ENCODE data around the gene DIS3L2.
A peak's percentile ranks its signal among the peaks of the same experiment; 100 is the strongest.

DIS3L2 gene

GRCh38 chr2:232203936-232204335 lies 242.4 kb downstream of the DIS3L2 start:
- Histone ChIP-seq H3K14ac (ENCODE audit: low read length) (no peak overlapping the region), H2AK5ac (ENCODE audit: low read depth, low read length) (no peak overlapping the region), H3K4ac (ENCODE audit: low read length) (no peak overlapping the region), H3K79me1 (ENCODE audit: low read depth, low read length) (no peaks in the 10 kb centered on the region), H2BK12ac (ENCODE audit: low read length) (no peak overlapping the region), H4K91ac (ENCODE audit: low read depth, low read length, poor library complexity) (no peak overlapping the region), H3K4me1 (ENCODE audit: control insufficient read depth in 2 of 2, insufficient read depth in 1 of 2, low read depth in 1 of 2, low read length in 2 of 2) (peaks cover 3 to 7% of the 10 kb centered on the region in 2 donors), H2BK15ac (ENCODE audit: low read length) (no peak overlapping the region), H2BK5ac (ENCODE audit: low read length) (no peak overlapping the region), H3K23ac (ENCODE audit: low read depth, low read length, poor library complexity) (no peak overlapping the region), H3K4me2 (ENCODE audit: insufficient read depth, low read length, poor library complexity, severe bottlenecking) (no peak overlapping the region), H3K27ac (replicated peaks; ENCODE audit: low read length) (no peak overlapping the region), H2BK120ac (ENCODE audit: low read depth, low read length) (no peak overlapping the region), H3K27me3 (ENCODE audit: control insufficient read depth in 3 of 3, insufficient read depth in 3 of 3, low read depth in 1 of 3, low read length in 3 of 3) (no peaks in the 10 kb centered on the region), H3K9ac (ENCODE audit: low read depth, low read length, poor library complexity) (no peak overlapping the region), H2AFZ (ENCODE audit: low read length) (no peak overlapping the region), H3K36me3 (replicated peaks in 1 of 2; ENCODE audit: control insufficient read depth in 2 of 2, insufficient read depth in 2 of 2, low read length in 2 of 2) (peaks cover 0 to 3% of the 10 kb centered on the region in 2 donors), H3K18ac (ENCODE audit: low read length) (no peak overlapping the region), H3K9me3 (replicated peaks in 1 of 2; ENCODE audit: control insufficient read depth in 2 of 2, insufficient read depth in 1 of 2, low read depth in 1 of 2, low read length in 2 of 2) (no peaks in the 10 kb centered on the region), H4K8ac (ENCODE audit: low read depth, low read length) (no peak overlapping the region), H3K4me3 (ENCODE audit: low read length in 2 of 2) (no peak overlapping the region)
- no CpG with 5 or more reads among the region's 5 CpGs for WGBS, 2 donors (ENCODE audit: extremely low coverage in 2 of 2, insufficient read length in 2 of 2, insufficient replicate concordance in 1 of 2)
- no peak for DNase-seq (ENCODE audit: low spot score)

GRCh38 chr2:232204457-232204931 lies 243.0 kb downstream of the DIS3L2 start:
- Histone ChIP-seq H4K8ac (ENCODE audit: low read depth, low read length) (no peak overlapping the region), H4K91ac (ENCODE audit: low read depth, low read length, poor library complexity) (no peak overlapping the region)

GRCh38 chr2:232207174-232207573 lies 245.7 kb downstream of the DIS3L2 start:
- no peak overlapping the region for H3K27ac ChIP-seq (replicated peaks; ENCODE audit: low read length)
- no peak overlapping the region for H2AFZ ChIP-seq (ENCODE audit: low read length)
- no peak overlapping the region for H2BK120ac ChIP-seq (ENCODE audit: low read depth, low read length)
- no peaks in the 10 kb centered on the region for H3K79me1 ChIP-seq (ENCODE audit: low read depth, low read length)
- H3K4me1 ChIP-seq (ENCODE audit: control insufficient read depth in 2 of 2, insufficient read depth in 1 of 2, low read depth in 1 of 2, low read length in 2 of 2) = peaks cover 3 to 7% of the 10 kb centered on the region in 2 donors
- no peak overlapping the region for H3K14ac ChIP-seq (ENCODE audit: low read length)
- H3K27me3 ChIP-seq (ENCODE audit: control insufficient read depth in 3 of 3, insufficient read depth in 3 of 3, low read depth in 1 of 3, low read length in 3 of 3) = no peaks in the 10 kb centered on the region
- no peak overlapping the region for H3K9ac ChIP-seq (ENCODE audit: low read depth, low read length, poor library complexity)
- peaks cover 9 to 10% of the 10 kb centered on the region in 2 donors for H3K36me3 ChIP-seq (replicated peaks in 1 of 2; ENCODE audit: control insufficient read depth in 2 of 2, insufficient read depth in 2 of 2, low read length in 2 of 2)
- no peak overlapping the region for H3K4ac ChIP-seq (ENCODE audit: low read length)
- H2AK5ac ChIP-seq (ENCODE audit: low read depth, low read length) = no peak overlapping the region
- no peak overlapping the region for H2BK12ac ChIP-seq (ENCODE audit: low read length)
- H4K91ac ChIP-seq (ENCODE audit: low read depth, low read length, poor library complexity) = no peak overlapping the region
- H3K23ac ChIP-seq (ENCODE audit: low read depth, low read length, poor library complexity) = no peak overlapping the region
- H3K4me3 ChIP-seq (ENCODE audit: low read length in 2 of 2) = no peak overlapping the region
- H3K18ac ChIP-seq (ENCODE audit: low read length) = no peak overlapping the region
- WGBS, 2 donors (ENCODE audit: extremely low coverage in 2 of 2, insufficient read length in 2 of 2, insufficient replicate concordance in 1 of 2) = no CpG with 5 or more reads among the region's 2 CpGs
- no peaks in the 10 kb centered on the region for H3K9me3 ChIP-seq (replicated peaks in 1 of 2; ENCODE audit: control insufficient read depth in 2 of 2, insufficient read depth in 1 of 2, low read depth in 1 of 2, low read length in 2 of 2)
- no peak overlapping the region for H2BK5ac ChIP-seq (ENCODE audit: low read length)
- H4K8ac ChIP-seq (ENCODE audit: low read depth, low read length) = no peak overlapping the region
- no peak overlapping the region for H3K4me2 ChIP-seq (ENCODE audit: insufficient read depth, low read length, poor library complexity, severe bottlenecking)
- DNase-seq (ENCODE audit: low spot score) = no peak
- no peak overlapping the region for H2BK15ac ChIP-seq (ENCODE audit: low read length)

More at GRCh38 chr2:232204457-232204931, 243.0 kb downstream of the DIS3L2 start:
- Histone ChIP-seq H3K9me3 (replicated peaks in 1 of 2; ENCODE audit: control insufficient read depth in 2 of 2, insufficient read depth in 1 of 2, low read depth in 1 of 2, low read length in 2 of 2) (no peaks in the 10 kb centered on the region), H3K18ac (ENCODE audit: low read length) (no peak overlapping the region), H3K36me3 (replicated peaks in 1 of 2; ENCODE audit: control insufficient read depth in 2 of 2, insufficient read depth in 2 of 2, low read length in 2 of 2) (peaks cover 0 to 6% of the 10 kb centered on the region in 2 donors), H2AK5ac (ENCODE audit: low read depth, low read length) (no peak overlapping the region), H3K23ac (ENCODE audit: low read depth, low read length, poor library complexity) (no peak overlapping the region), H2BK12ac (ENCODE audit: low read length) (no peak overlapping the region), H2BK5ac (ENCODE audit: low read length) (no peak overlapping the region), H3K27ac (replicated peaks; ENCODE audit: low read length) (no peak overlapping the region), H3K27me3 (ENCODE audit: control insufficient read depth in 3 of 3, insufficient read depth in 3 of 3, low read depth in 1 of 3, low read length in 3 of 3) (no peaks in the 10 kb centered on the region), H3K9ac (ENCODE audit: low read depth, low read length, poor library complexity) (peak overlapping the region; percentile 65), H3K14ac (ENCODE audit: low read length) (no peak overlapping the region), H3K4me2 (ENCODE audit: insufficient read depth, low read length, poor library complexity, severe bottlenecking) (no peak overlapping the region), H3K4ac (ENCODE audit: low read length) (no peak overlapping the region), H3K79me1 (ENCODE audit: low read depth, low read length) (no peaks in the 10 kb centered on the region), H2BK120ac (ENCODE audit: low read depth, low read length) (no peak overlapping the region), H3K4me1 (ENCODE audit: control insufficient read depth in 2 of 2, insufficient read depth in 1 of 2, low read depth in 1 of 2, low read length in 2 of 2) (peaks cover 3 to 7% of the 10 kb centered on the region in 2 donors), H3K4me3 (ENCODE audit: low read length in 2 of 2) (no peak overlapping the region), H2BK15ac (ENCODE audit: low read length) (no peak overlapping the region), H2AFZ (ENCODE audit: low read length) (no peak overlapping the region)
- DNase-seq (ENCODE audit: low spot score) = no peak
- WGBS, 2 donors (ENCODE audit: extremely low coverage in 2 of 2, insufficient read length in 2 of 2, insufficient replicate concordance in 1 of 2) = no CpG with 5 or more reads among the region's 9 CpGs

- Histone ChIP-seq H2BK12ac (ENCODE audit: low read length) (no peak overlapping the region), H3K18ac (ENCODE audit: low read length) (no peak overlapping the region), H2BK5ac (ENCODE audit: low read length) (no peak overlapping the region), H2AFZ (ENCODE audit: low read length) (no peak overlapping the region), H3K14ac (ENCODE audit: low read length) (no peak overlapping the region), H2BK15ac (ENCODE audit: low read length) (no peak overlapping the region), H3K9ac (ENCODE audit: low read depth, low read length, poor library complexity) (no peak overlapping the region), H3K4ac (ENCODE audit: low read length) (no peak overlapping the region), H3K27me3 (ENCODE audit: control insufficient read depth in 3 of 3, insufficient read depth in 3 of 3, low read depth in 1 of 3, low read length in 3 of 3) (no peaks in the 10 kb centered on the region), H3K27ac (replicated peaks; ENCODE audit: low read length) (no peak overlapping the region), H4K8ac (ENCODE audit: low read depth, low read length) (no peak overlapping the region), H3K9me3 (replicated peaks in 1 of 2; ENCODE audit: control insufficient read depth in 2 of 2, insufficient read depth in 1 of 2, low read depth in 1 of 2, low read length in 2 of 2) (no peaks in the 10 kb centered on the region), H2AK5ac (ENCODE audit: low read depth, low read length) (no peak overlapping the region), H3K23ac (ENCODE audit: low read depth, low read length, poor library complexity) (no peak overlapping the region), H2BK120ac (ENCODE audit: low read depth, low read length) (no peak overlapping the region), H3K4me1 (ENCODE audit: control insufficient read depth in 2 of 2, insufficient read depth in 1 of 2, low read depth in 1 of 2, low read length in 2 of 2) (no peaks in the 10 kb centered on the region), H3K36me3 (replicated peaks in 1 of 2; ENCODE audit: control insufficient read depth in 2 of 2, insufficient read depth in 2 of 2, low read length in 2 of 2) (peaks cover 6 to 10% of the 10 kb centered on the region in 2 donors), H3K4me3 (ENCODE audit: low read length in 2 of 2) (no peak overlapping the region), H4K91ac (ENCODE audit: low read depth, low read length, poor library complexity) (no peak overlapping the region), H3K79me1 (ENCODE audit: low read depth, low read length) (no peaks in the 10 kb centered on the region), H3K4me2 (ENCODE audit: insufficient read depth, low read length, poor library complexity, severe bottlenecking) (no peak overlapping the region)
- no peak for DNase-seq (ENCODE audit: low spot score)
- no CpG with 5 or more reads among the region's 6 CpGs for WGBS, 2 donors (ENCODE audit: extremely low coverage in 2 of 2, insufficient read length in 2 of 2, insufficient replicate concordance in 1 of 2)
Measured at GRCh38 chr2:232210306-232210705, 248.8 kb downstream of the DIS3L2 start.
